ENCODE measurements around the gene DPYSL4. TPM values are rescaled to one million over a fixed set of nuclear protein-coding genes. Genes with fewer than 3 reads are reported as not detected.

The DPYSL4 gene
- total and polyA plus RNA-seq, 2 of the 4 experiments (the other 2 are of a cell fraction) = 8.1 to 30.5 TPM

DNA sequence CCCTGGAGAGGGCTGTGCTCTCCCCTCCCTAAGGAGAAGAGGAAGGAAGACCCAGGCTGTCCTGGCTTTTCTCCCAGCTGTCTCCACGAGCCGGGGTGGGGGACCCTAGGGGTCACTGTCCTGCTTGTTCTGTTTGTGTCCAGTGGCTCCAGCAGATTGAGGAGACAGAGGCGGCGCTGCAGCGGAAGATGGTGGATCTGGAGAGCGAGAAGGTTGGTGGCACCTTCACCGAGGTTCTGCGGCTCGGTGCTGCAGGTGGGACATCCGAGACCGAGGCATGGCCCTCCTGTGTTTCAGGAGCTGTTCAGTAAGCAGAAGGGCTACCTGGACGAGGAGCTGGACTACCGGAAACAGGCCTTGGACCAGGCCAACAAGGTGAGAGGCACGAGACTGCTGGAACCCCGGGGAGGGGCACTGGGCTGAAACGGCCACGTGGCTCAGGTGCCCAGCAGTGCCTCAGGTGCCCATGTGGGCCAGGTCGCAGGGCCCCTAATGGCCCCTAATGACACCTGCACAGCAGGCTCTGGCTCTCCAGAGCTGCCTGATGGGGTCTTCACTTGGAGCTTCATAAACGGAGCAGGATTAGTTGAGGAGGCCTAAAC, 33.0 kb upstream of the DPYSL4 start:
- Histone ChIP-seq H3K27me3 (ENCODE audit: control insufficient read depth, insufficient read depth, low read length) (peaks cover 2% of the 10 kb centered on the region; the same call in 1 of the 2 replicates), H2AFZ (replicated peaks; ENCODE audit: low read length, poor library complexity) (no peak overlapping the region), H3K4me1 (ENCODE audit: control insufficient read depth, insufficient read depth, low read length) (no peaks in the 10 kb centered on the region), H3K9ac (ENCODE audit: low read depth, low read length) (no peak overlapping the region), H3K4ac (ENCODE audit: low read depth, low read length) (no peak overlapping the region), H3K4me2 (ENCODE audit: low read depth, low read length) (no peak overlapping the region), H3K23ac (ENCODE audit: low read depth, low read length) (no peak overlapping the region), H2BK15ac (ENCODE audit: low read depth, low read length) (no peak overlapping the region), H3K9me1 (ENCODE audit: insufficient read depth, low read length) (no peaks in the 10 kb centered on the region), H3K36me3 (ENCODE audit: control insufficient read depth, insufficient read depth, low read length) (no peaks in the 10 kb centered on the region), H3K4me3 (ENCODE audit: insufficient read depth, low read depth, low read length) (no peak overlapping the region), H3K79me1 (ENCODE audit: low read depth in 1 of 2, low read length in 2 of 2) (no peaks in the 10 kb centered on the region), H2BK5ac (ENCODE audit: low read depth, low read length, poor library complexity, severe bottlenecking) (no peak overlapping the region), H3K27ac (ENCODE audit: insufficient read depth, low read length) (no peak overlapping the region), H4K5ac (ENCODE audit: low read depth, low read length) (no peak overlapping the region), H2AK9ac (replicated peaks; ENCODE audit: low read depth, low read length, poor library complexity) (peak overlapping the region; percentile 28), H3K56ac (ENCODE audit: extremely low read depth, insufficient read depth, low read length) (no peak overlapping the region), H2BK120ac (ENCODE audit: low read depth, low read length) (no peak overlapping the region), H3K9me3 (ENCODE audit: control insufficient read depth, insufficient read depth, low read length) (no peaks in the 10 kb centered on the region), H4K8ac (ENCODE audit: low read depth in 2 of 2, low read length in 2 of 2) (no peak overlapping the region), H2BK20ac (ENCODE audit: low read depth, low read length) (no peak overlapping the region), H4K91ac (ENCODE audit: insufficient read depth, low read depth, low read length) (no peak overlapping the region), H4K20me1 (ENCODE audit: insufficient read depth, low read length) (no peaks in the 10 kb centered on the region), H3K18ac (ENCODE audit: low read depth, low read length) (no peak overlapping the region), H3K14ac (replicated peaks; ENCODE audit: low read depth, low read length) (no peak overlapping the region), H2AK5ac (ENCODE audit: low read depth, low read length) (no peak overlapping the region)
- ChIA-PET POLR2A (ENCODE audit: unreplicated experiment) (no interaction called here), CTCF (no interaction called here)
- WGBS, 2 experiments (ENCODE audit: extremely low coverage in 2 of 2, insufficient read length in 1 of 2) = 72% methylated on average over 16 of the region's 19 CpGs; no CpG with 5 or more reads in 1 of the 2 experiments
- no TSS peak for BruUV-seq (replicated peaks)
- ATAC-seq (ENCODE audit: low read depth) (no peak), DNase-seq (no peak)
- in situ Hi-C loops (cut with MboI; ENCODE audit: low sequenced_read_pairs) (no loop called here), intact Hi-C loops (cut with micrococcal nuclease) (no loop called here), dilution Hi-C loops (cut with HindIII; ENCODE audit: low sequenced_read_pairs, unreplicated experiment) (no loop called here)
- no peak for TF ChIP-seq CEBPB (IDR thresholded peaks at IDR 0.05; ENCODE audit: low read depth, low read length)

Measured in IMR-90 (cell line).